HG03342 (cell line): Measurements from ENCODE around the gene CDAN1.

Source experiments
- ATAC-seq: cut with Tn5 transposase; IDR thresholded peaks from one replicate; pipeline ENCODE4 v1.9.1; 2021; ENCODE audit warnings: mild to moderate bottlenecking, moderate library complexity; ENCODE audit not compliant: unreplicated experiment

Gene CDAN1

DNA sequence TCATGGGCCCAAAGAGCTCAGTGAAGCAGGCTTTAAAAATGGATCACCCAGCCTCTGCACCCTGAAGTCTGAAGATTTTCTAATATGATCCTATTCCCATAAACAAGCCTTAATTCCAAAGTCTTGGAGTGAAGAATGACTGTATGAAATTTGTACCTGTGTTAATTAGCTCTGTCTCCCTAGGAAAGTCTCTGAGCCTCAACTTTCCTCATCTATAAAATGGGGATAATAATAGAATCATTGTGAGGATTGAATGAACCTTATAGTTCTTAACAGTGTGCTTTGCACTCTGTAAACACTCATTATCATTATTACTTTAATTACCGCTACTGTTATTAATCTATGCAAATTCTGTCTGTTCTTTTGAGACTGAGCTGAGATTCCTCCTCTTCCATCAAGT lies 61.9 kb downstream of the CDAN1 start:
- ATAC-seq: no peak

- no peak for ATAC-seq
Observed at GRCh38 chr15:42674472-42674871, 62.5 kb downstream of the CDAN1 start.
